ENCODE results near the gene PSTPIP1.

Gene PSTPIP1

DNA sequence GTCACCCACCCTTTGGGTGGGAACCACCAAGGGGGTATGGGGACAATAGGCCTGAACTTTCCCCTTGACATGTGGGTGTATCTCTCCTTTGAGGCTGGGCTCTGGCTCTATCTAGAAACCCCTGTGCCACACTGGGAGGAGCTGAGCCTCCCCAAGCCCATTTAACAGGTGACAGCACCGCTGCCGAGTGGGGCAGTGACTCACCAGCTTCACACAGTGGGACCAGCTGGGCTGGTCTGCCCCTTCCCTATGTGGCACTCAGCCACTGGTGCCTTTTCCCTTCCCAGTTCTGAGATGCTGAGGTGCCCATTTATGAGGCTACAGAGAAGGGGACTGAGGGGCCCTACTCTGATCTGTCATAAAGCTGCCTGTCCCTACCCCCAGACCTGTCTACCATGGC is 5.1 kb downstream of the PSTPIP1 start:
- DNase-seq, result no peak

DNA sequence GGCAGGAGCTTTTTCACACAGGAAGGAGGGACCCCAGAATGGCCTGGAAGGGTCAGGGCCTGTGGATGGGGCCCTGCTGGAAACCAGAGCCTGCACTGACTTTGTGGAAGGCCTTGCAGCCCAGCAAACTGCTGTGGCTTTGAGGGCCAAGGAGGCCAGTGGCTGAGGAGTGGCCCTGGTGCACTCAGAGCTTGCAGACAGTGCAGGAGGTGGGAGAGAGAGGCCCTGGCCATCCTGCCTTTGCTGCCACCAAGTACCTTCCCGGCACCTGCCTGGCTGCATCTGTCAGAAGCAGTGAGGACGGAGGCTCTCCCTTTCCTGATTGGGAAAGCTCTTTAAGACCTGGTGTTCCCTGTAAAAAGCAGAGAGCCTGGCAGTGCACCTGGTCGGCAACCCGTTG is 6.4 kb downstream of the PSTPIP1 start:
- no peak for DNase-seq

DNA sequence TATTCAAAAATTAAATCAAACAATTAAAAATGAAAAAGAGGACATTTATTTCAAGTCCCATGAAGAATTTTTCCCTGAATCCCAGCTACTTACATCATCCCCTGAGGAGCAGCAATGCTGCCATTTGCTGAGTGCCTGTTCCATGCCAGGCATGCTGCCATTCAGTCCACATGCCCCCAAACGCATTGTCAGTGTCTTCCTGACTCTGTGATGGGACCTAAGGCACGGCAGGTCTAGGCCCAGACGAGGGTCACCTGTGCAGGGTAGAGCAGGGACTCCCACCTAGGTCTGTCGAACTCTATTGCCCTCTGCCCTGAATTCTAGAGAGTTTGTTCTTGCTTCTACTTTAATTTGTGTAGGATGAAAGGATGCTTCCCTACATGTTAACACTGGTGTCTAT is 7.0 kb downstream of the PSTPIP1 start:
- no peak for DNase-seq

DNA sequence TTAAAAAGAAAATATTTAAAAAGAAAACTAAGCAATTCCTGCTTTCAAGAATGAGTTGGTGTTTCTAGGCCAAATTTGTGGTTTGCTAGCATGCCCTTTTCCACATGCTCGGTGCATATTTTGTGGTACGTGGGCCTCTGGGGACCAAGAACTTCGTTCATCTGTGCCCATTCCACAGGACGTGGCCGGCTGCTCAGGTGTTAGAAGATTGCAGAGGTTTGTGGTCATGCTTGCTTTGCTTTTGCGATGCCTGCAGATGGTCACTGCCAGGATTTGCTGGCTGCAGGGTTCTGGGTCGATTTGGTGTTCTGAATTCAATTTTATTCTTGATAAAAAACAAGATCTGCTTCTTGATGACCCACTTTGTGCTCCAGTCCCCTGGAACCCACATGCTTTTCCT is 7.5 kb downstream of the PSTPIP1 start:
- no peak for DNase-seq

DNA sequence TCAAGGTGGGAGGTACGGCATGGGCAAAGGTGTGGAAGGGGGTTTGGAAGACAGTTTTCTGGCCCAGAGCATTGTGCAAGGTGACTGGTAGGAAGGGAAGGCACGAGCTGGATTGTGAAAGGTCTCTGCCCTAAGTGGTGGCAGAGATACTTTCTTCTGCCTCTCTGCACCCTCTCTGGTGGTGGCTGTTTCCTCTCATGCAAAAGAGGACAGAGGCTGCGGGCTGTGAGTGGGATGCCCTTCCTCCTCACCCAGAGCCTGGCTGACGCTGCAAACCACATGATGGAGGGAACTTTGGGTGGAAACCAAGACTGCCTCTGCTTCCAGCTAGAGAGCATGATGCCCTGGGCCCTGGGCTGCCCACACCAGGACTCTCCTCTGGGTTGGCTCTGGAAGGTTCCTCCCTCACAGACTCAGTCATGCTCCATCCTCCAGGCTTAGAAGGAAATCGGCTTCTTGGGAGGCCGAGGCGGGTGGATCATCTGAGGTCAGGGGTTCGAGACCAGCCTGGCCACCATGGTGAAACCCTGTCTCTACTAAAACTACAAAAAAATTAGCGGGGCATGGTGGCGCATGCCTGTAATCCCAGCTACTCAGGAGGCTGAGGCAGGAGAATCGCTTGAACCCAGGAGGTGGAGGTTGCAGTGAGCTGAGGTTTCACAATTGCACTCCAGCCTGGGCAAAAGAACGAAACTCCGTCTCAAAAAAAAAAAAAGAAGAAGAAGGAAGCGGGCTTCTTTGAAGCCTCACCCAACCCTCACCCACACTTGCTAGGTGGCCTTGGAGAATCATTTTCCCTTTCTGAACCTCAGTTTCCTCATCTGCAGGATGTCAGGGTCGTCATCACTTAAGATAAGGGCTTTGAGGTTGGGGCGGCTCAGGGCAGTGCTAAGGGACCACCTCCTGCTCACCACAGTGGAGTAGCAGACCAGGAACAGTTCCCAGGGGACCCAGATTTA is 8.3 kb downstream of the PSTPIP1 start:
- DNase-seq, result no peak

DNA sequence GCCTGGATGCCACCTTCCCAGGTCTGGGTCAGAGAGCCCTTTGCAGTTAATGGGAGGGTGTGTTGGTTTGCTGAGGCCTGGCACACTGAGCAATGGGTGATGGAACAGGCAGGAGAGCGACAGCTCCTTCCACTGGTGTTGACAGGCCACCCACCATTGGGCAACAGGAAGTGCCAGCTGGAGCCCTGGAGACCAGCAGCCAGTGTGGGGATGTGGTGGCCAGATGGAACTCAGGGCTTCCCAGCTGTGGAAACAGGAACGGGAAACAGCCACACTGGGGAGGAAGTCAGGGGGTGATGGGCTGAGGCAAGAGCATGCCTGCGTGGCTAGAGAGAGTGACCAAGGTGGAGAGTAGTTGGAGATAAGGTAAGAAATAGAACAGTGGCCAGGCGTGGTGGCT is 9.3 kb downstream of the PSTPIP1 start:
- DNase-seq, result no peak

DNA sequence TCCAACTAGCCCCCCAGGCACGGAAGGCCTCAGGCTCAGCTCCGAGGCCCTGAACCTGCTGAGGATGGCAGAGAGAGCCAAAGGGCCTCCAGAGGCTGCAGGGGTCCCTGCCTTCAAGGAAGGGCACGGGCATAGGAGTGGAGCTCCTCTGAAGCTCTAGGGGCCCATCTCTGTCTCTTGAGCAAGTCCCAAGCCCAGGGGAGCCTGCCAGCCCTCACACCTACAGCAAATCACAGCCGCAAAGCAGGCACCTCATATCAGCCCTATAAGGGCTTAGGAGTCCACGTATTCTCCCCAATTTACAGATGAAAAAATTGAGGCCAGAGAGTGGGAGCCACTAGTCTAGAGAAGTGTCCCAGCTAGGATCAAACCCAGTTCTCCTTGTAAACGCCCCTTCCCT is 14.2 kb downstream of the PSTPIP1 start:
- no peak for DNase-seq

DNA sequence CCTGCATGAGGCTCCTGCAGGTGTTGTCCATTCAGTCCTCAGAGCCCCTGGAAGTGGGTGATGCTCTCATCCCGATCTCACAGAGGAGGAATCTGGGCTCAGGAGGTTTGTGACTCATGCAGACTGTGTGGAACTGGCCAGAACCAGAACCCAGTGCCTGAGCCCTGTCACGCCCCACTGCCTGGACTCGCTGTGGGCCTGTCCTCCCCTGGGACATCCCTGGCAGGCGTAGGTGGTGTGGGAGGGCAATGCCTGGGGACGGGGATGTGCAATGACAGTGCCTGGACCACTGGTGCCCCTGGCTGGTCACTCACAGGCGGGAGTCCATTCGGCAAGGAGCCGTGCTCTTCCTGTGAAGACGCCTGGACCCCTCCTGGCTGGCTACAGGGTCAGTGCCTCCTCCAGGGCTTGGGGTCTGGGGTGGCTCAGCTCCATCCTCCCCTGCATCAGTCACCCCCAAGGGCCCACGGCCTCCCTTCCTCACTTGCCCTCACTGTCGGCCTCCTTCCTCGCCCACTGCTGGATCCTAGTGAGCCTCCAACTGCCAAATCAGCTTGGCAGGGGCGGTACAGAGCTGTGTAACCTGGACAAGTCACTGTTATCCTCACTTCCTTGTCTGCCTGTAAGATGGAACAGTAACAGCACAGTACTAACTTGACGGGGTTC is 14.9 kb downstream of the PSTPIP1 start:
- DNase-seq, result peak; percentile 51

DNA sequence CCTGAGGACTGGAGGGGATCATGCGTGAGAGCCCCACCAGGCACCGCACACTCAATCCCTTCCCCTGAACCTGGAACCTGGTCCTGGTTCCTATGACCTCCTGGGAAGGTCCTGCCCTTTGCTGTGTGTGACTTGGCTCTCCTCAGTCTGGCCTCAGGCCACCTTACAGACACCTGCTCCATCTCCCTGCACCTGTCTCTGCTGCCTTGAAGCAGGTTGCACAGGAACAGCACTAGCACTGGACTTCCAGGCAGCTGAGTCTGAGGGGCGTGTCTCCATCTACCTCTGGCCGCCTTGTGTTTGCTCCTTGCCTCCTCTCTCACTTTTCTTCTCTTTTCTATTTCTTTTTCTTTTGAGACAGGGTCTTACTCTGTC is 15.4 kb downstream of the PSTPIP1 start:
- no peak for DNase-seq

DNA sequence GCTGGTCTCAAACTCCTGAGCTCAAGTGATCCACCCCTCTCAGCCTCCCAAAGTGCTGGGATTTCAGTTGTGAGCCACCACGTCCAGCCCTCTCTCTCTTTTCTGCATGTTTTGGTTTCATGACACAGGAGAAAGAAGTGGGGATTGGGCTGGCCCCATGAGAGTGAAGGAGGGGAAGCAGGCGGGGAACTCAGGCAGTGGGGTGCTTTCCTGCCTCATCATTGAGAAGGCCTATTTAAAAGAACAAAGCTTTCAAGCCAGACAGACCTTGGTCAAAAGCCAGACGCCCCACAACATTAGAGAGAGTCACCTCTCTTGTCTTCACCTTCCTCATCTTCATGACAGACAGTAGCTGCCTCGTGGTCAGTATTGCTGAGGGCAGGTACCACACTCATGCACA is 15.9 kb downstream of the PSTPIP1 start:
- no peak for DNase-seq

DNA sequence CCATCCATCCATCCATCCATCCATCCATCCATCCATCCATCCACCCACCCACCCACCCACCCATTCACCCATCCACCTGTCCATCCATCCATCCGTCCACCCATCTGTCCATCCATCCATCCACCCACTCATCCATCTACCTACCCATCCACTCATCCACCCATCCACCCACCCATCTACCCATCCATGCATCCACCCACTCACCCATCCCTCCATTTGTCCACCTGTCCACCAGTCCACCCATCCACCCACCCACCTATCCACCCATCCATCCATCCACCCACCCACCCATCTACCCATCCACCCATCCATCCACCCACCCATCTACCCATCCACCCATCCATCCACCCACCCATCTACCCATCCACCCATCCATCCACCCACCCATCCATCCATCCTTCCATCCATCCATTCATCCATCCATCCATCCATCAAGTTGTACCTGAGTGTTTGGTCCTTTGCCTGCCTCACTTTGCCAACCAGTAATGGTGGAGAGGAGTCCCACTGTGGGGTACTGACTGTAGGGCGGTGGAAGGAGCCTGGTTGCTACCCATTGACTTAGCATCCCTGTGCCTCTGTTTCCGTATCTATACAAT is 17.3 kb downstream of the PSTPIP1 start:
- no peak for DNase-seq

DNA sequence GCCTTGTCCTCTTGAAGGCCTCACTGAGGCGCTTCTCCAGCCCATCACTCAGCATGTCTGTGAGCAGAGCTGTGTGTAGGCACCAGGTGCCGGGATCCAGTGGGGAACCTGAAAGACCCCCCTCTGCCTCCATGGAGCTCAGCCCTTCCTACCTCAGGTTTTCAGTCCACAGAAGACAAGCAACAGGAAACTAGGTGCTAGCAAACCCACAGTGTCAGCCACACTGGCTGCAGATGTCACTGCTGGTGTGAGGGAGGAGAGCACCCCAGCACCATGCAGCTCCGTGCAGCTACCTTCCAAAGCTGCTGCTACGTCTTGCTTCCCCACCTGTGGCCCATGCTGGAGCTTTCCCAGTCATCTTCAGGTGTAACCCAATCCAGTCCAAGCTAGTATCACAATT is 17.9 kb downstream of the PSTPIP1 start:
- DNase-seq, result no peak

DNA sequence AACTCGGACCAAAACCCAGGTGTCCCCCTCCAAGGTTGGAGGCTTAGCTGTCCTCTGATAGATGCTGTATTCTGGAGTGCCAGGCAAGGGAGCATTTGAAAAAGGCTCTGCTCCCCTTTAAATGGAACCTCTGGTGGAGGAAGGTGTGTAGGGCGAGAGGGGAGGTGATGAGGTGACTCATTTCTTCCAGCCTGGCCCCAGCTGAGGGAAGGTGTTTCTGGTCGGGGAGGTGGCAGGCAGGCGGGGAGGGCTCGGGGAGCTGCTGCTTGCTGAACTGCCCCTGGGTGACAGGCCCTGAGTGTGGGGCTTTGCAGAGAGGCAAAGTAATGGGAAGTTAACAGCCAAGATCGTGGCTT is 18.8 kb downstream of the PSTPIP1 start:
- DNase-seq, result no peak

DNA sequence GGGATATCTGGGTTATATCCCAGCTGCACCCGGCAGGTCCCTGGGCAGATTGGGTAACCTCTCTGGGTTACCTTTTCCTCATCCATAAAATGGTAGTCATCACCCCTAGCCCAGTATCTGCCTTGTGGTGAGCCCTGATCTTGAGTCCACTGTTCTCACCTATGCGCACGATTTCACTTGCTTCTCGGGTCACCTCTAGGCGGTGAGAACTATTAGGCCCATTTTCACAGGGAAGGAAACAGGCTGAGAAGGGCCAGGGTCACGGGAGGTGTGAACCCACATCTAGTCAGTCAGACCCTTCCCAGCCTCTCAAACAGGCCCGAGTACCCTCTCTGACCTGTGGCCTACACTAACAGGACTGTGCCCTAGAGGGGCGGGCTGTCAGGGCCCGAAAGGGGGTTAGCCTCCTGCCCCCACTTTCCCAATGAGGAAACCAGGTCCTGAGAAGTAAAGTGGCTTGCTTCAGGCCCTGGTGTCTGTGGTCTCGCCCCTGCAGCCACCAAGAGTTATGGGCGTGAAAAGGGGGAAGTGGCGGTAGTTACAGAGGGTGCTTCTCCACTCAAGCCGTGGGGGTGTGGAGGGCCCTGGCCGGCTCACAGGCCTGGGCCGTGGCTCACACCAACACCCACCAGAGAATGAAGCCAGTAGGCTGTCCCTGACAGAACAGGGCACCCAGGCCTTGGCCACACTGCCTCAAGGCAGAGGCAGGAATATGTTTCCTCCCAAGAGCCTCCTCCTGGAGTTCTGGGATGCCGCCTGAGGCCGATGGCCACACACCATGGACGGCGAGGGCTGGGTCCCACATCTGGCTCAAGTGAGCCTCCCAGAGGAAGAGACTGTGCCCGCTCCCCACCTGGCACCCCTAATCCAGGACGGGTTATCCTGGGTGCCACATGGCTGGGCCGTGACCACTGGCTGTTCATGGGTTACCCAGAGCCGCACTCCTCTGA is 19.5 kb downstream of the PSTPIP1 start:
- no peak for DNase-seq

DNA sequence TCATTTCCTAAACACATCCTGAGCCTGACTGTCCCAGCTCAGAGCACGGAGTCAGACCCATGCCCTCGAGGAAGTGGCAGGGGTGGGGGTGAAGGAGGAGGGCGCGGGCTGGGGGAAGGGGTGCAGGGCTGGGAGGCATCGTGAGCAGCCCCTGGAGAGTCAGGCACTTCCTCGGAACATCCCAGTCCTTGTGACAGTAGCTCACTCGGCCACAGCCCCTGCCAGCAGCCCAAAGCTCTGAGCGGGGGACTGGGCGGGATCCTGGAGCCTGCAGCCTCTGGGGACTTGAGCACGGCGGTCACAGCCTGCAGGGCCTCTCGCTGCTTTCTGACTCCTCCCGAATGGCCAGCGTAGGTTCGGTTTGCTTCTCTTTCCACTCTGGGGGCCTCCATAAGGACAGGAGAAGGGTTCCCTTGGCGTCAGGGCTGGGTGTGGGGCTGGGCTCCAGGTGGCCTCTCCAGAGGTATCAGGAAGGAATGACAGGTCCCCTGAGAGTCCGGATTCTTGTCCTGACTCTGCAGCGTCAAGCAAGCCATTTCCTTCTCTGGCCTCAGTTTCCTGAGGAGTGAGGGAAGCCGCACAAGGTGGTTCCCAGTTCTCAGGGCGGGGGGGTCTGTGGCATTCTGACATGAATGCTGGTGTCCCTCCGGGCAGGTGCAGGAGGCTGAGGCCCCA is 20.9 kb downstream of the PSTPIP1 start:
- DNase-seq, result no peak

DNA sequence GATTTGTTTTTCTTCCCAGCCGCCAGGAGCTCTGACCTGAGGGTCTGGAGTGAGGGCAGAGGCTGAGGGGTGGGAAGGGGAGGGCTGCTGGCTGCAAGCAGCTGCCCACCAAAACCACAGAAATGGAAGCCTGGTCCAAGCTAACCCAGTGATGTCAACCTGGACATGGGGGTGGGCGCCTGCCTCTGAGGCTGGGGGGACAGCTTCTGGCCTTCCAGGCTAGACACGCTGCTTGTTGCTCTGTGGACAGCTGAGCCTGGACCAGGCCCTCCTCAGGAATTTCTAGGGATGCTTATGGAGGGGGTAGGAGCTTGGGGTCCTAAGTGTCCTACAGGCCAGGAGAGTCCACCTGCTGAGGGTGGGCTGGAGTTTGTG is 21.4 kb downstream of the PSTPIP1 start:
- no peak for DNase-seq

DNA sequence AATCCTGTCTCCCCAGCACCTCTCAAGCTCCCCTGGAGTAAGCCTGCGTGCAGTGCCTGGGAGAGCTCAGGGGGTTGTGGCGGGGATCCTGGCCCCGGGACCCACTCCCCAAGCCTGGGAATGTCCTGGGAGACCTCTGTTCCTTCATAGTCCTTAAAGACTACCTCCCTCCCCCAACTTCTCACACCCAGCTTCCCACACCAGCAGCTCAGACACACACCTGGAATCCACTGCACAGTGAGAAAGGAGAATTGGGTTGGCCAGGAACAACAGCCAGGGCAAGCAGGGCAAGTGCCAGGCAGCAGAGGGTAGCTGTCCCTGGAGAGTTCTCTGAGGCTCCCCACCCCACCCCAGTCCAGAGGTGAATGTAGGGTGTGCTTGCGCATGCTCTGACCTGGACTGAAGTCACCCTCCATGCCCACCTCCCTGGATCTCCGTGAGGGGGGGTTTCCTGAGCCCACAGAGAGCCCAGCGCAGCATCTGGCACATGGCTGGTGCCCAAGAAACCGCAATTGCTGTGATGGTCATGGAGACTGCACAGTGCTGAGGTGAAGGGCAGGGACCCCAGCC is 22.2 kb downstream of the PSTPIP1 start:
- DNase-seq, result no peak

DNA sequence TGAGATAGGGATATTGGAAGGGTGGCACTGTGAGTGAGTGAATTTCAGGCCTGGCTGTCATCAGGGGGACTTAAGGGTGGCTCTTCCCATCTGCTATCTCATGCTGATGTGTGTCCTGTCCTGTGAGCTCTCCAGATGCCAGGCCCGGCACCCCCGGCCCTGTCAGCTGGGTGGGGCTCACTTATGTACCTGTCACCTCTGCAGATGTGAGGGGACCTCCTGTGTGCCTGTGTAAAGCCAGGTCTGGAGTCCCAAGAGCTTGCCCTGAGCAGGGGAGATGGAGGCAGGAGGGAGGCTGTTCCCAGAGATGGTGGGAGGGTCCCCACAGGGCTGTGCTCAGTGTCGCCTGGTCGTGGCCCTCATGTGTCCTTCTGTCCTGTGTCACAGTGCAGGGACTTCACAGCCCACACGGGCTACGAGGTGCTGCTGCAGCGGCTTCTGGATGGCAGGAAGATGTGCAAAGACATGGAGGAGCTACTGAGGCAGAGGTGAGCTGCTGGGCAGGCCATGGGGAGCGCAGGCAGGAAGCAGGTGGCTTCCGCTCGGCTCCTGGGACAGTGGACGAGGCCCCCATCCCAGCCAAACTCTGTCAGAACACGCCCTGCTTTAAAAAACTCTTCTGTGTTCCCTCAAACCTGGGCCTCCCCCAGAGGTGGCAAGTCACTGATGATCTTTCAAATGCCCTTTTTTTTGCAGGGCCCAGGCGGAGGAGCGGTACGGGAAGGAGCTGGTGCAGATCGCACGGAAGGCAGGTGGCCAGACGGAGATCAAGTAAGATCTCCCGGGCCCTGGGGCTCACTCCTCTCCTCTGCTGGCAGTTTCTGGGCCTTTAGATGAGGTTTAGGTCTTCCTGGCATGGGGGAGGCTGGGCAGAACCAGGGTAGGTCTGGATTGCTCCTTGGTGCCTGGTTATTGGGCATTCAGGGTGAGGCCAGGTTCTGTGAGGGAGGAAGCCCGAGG is 23.1 kb downstream of the PSTPIP1 start:
- no peak for DNase-seq

DNA sequence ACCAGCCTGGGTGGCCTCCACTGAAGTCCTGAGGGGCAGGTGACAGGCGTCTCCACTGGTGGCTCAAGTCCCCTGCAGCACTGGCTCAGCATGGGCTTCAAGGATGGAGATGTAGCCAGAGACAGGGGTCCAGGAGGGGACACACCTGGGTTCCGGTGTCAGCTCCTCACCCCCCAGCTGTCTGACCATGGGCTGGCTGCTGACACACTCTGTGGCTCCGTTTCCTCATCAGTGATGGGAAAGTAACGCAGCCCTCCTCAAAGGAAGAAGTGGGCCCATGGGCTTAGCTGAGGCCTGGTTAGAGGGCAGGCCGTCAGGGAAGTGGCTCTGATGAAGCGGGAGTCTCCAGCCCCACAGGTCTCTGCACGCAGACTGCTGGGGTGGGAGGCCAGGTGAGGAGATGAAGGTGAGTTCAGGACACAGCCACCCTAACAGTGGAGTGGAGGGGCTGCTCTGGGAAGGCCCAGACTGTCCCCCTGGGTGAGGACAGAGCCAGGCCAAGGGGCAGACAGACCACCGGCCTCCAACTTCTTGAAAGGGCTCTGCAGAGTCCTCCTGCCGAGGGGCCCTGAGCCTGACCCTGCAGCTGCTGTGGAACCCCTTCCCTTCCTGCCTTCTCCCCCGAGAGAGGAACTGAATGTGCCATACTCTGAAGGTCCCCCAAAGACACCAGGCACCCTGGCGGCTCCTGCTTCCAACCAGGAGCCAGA is 24.0 kb downstream of the PSTPIP1 start:
- peak; percentile 53 for DNase-seq
